NCI-H526 (cell line): ENCODE measurements around the gene SPATA7.

Source experiments
- DNase-seq, 2 experiments: peaks; one replicate each; lab custom pipeline; 2025; lab: John Stamatoyannopoulos, UW

SPATA7 gene

DNA sequence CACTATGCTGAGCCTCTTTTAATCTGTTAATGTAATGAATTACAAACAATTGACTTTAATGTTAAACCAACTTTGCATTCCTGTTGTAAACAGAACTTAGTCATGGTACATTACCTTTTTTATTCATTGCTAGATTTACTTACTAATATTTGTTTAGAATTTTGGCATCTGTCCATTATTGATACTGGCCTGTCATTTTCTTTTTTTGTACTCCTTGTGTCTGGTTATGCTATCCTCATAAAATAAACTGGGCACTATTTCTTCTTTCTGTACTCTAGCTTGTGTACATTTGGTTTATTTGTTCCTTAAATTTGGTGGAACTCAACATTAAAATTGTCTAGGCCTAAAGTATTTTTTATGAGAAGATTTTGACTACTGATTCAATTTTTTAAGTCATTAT is 32.1 kb downstream of the SPATA7 start:
- DNase-seq = no peak

GRCh38 chr14:88420187-88420586 is 34.7 kb downstream of the SPATA7 start:
- no peak for DNase-seq

DNA sequence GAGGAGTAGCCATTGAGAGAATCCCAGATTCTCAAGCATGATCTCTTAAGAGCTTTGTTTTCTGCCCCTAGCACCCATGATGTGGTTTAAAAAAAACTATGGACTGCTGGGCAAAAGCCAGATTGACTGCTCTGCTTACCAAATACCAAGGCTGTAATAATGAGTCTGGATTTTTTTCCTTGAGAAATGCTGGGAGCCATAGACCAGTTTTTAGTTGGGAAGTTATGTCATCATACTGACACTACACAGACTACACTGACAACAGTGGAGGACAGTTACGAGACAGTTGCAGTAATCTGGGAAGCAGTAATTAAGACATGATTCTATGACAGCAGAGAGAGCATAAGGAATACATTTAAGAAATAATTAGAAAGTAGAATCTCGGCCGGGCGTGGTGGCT is 35.8 kb downstream of the SPATA7 start:
- DNase-seq = no peak

DNA sequence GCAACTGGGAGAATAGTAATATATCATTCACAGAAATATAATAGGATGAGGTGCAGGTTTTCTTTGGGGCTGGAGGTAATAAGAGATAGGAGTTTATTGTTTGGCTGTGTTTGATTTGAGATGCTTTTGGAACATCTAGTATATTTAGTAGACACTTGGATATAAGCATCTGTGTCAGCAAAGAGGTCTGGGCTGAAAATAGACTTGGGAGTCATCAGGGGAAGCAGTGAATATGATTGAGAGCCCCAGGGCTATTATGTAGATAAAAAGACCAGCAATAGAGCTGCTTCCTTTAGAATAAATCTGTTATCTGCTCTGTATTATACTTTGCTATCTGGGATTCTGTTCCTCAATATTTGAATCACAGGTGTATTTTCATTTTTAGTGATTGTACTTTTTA is 36.6 kb downstream of the SPATA7 start:
- DNase-seq = no peak

GRCh38 chr14:88422919-88423650 is 37.6 kb downstream of the SPATA7 start:
- DNase-seq = no peak

DNA sequence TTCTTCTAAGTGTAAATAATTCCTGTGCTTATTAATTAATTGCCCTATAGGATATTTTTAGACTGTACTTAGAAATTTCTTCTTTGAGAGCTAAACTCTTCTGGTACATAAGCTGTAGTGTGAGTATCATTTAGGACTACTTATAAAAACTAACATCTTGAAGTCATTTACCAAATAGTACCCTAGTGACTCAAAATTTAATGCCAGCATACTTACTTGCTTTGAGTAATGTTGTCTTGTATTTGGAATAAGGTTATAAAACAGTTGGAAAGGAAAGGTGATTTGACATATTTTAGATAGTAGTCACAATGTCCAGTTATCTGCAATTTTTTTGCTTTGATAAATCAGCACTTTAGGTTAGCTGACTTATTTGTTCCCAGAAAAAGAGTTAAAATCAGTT is 39.1 kb downstream of the SPATA7 start:
- DNase-seq = no peak

- no peak for DNase-seq
Measured at GRCh38 chr14:88426271-88426670, 40.8 kb downstream of the SPATA7 start.

DNA sequence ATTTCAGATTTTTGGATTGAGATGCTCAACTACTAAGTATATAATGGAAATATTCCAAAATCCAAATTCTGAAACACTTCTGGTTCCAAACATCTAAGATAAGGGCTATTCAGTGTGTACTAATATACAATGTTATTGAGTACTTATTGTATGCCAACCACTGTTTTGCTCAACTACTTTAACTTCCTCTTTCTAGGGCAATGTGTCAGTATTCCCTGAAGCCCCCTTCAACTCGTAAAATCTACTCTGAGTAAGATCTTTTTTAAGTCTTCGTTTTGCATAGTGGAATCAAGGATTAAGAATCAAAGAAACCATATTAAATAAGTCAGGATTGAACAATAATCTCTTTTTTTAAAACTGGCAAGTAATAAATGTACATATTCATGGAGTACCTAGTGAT is 45.5 kb downstream of the SPATA7 start:
- no peak for DNase-seq

- DNase-seq = no peak
Measured at GRCh38 chr14:88437658-88438057, 52.2 kb downstream of the SPATA7 start.

GRCh38 chr14:88439088-88439487 is 53.6 kb downstream of the SPATA7 start:
- no peak for DNase-seq

DNA sequence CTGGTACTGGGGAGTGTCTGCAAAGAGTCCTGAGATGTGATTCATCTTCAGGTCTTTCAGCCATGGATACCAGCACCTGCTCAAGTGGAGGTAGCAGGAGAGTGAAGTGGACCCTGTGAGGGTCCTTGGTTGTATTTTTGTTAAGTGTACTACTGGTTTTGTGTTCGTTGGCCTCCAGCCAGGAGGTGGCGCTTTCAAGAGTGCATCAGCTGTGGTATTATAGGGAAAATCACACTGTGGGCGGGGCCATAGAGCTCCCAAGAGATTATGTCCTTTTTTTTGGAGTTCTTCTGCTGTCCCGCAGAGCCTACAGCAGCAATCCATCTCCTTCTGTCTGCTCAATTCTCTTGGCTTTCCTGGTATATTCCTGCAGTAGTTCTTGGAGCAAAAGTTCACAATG is 66.8 kb downstream of the SPATA7 start:
- DNase-seq = no peak

- DNase-seq = no peak
Measured at GRCh38 chr14:88454886-88455285, 69.4 kb downstream of the SPATA7 start.

DNA sequence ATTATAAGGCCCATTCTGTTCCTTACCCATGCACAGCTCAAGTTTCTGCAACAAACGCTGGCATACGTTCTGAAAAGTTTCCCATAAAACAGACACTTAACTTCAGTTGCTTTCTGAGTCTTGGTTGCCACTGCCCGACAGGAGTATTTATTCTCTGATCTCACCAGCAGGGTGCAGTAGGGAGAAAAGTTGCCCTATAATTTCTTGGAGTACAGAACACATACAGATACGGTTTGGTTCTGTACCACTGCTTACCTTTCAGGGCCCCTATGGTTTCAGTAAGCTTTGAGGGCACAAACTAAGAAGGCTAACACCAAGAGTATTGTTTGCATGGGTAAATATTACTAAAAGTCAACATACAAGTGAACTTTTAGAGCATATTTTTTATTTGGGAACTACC is 77.9 kb downstream of the SPATA7 start:
- peak in 1 of 2 experiments; percentile 42 for DNase-seq

DNA sequence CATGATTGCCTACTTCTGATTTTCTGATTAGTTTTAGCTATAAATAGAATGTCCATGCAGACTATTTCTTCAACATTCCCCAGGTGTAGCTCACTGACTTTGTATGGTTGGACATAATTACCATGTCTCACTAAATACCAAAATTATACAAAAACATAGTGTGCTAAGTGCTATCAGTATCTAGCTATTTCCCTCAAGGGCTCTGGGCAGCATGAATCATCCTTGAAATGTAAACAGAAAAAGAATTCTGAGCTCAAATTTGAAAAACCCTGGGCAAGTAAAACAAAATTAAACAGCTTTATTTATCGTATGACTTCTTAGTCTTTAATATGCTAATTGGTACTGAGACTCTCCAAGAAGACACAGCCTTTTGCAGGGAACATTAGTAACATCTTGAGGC is 82.9 kb downstream of the SPATA7 start:
- DNase-seq = no peak

DNA sequence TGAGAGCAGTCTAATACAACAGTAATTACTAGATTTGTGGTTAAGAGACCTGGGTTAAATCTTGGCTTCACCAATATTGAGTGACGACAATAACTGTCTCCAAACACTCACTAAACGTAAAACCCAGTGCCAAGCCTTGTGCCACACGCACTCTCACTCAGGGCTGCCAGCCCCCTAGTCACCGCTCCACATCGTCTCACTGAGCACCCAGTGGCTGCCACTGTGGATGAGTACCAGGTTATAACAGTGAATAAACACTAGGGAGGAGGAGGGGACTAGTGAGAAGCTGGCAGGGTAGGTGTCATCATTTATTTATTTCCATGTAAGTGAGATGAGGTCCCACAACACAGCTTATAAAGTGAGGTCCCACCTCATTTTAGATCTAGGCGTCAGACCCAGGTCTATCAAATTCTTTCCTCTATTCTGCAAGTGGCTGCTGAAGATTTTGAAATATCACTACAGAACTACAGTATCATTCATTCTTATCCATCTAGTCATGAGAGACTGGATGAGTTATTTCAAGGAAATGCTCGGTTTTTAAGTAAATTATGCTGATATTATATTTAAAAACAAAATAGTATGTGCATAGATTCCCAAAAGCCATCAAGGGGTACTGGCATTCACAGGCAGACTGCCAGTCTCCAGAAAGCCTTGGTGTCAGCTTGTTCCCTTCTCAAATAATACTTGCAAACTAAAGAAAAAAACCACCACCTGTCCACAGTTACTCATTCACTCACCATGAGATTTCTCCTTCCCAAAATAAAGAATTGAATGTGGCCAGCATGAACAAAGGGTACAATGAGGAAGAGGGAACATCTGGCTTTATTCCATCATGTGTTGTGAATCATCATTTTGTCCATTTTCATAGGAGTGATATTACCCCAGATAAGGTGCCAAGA is 85.3 kb downstream of the SPATA7 start:
- DNase-seq = no peak

DNA sequence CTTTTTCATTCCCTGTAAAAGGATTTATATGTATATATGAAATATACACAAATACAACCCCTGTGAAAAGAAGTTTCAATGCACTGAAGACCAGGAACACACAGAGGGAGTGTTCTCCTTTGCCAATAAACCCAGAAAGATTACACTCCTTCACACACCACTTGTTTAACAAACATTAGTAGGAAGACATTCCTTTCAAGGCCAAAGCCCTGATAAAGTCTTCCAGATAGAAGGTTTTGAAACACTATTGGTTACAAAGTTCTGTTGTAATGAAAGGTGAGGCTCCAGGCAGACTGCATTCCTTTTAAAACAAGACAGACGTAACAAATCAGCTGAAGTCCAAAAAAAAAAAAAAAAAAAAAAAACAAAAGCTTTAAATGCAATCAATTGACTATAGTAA is 88.3 kb downstream of the SPATA7 start:
- DNase-seq = no peak

DNA sequence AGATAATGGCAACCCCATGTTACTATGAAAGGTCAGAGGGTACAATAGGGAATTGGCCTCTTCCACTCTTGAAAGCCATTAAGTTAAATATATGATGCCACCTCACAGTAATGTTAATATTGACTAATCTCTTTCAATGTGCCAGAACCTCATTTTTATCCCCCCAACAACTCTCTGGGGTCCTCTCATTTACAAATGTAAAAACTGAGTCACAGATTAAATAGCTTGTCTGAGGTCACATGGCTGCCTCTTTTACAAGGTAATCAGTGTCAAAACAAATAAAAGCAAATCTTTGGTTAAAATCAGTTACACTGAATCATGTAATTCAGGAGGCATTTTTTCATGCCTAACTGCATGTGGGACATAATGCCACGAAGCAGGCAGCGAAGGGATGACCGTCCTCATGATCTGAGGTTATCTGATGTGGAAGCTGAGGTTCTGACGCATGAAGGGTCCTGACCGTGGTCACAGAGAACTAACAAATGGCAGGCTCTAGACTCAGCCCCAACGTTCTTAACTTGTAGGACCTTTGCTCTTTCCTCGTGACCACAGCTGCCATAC is 90.8 kb downstream of the SPATA7 start:
- no peak for DNase-seq

- DNase-seq = no peak
Measured at GRCh38 chr14:88476825-88477224, 91.4 kb downstream of the SPATA7 start.

DNA sequence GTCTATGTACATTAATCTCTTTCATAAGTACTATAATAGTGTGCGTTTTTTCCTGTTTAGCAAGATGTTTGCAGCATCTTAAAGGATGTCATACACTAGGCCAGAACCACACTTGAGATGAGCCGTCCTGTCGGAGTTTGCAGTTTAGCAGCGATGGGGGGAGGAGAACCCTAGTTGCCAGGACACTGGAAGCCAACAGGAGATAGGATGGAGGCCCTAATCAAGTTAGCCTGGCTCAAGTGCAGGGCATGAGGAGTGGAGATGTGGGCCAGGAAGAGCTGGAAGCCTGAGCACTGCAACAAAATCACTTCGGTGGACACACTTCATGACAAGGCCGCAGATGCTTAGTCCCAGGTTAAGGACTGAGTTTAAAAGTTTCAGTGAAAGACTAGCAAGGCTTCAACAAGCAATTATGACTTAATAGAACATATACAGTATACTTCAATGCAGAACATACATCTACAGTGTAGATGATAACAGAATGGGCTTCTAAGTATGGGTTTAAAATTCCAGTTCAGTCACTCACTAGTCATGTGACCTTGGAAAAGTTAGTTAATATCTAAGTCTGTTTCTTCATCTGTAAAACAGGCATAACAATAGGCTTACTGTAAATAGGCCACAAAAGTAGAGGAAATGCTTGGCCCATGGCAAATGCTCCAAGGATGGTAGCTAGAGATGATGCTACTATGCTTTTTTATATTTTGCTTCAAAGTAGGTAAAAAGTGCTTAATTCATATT is 92.2 kb downstream of the SPATA7 start:
- no peak for DNase-seq

GRCh38 chr14:88478931-88479330 is 93.5 kb downstream of the SPATA7 start:
- DNase-seq = no peak

- DNase-seq = no peak
Measured at GRCh38 chr14:88479574-88479987, 94.1 kb downstream of the SPATA7 start.

GRCh38 chr14:88481059-88481458 is 95.6 kb downstream of the SPATA7 start:
- DNase-seq = no peak
